Lower lobe of right lung (tissue), 2 donors: Measurements from ENCODE around the gene EGFLAM. TPM values are rescaled to one million over a fixed set of nuclear protein-coding genes. Genes with fewer than 3 reads are reported as not detected.

Experiments used
- ATAC-seq, 2 donors: fragments of 200-7000 bp; cut with Tn5 transposase; one replicate each; pipeline ENCODE4 v1.9.1; 2020 to 2022; ENCODE audit warnings: mild to moderate bottlenecking in 2 of 2, moderate library complexity in 2 of 2
- DNase-seq: peaks from one replicate; pipeline ENCODE4 v3.0.0-alpha.2; 2020
- H3K27ac ChIP-seq: fragments of 200-600 bp; one replicate; pipeline ENCODE4 v1.8.0; 2022
- H3K27me3 ChIP-seq: fragments of 200-600 bp; one replicate; pipeline ENCODE4 v1.8.0; 2022; ENCODE audit warnings: low read depth
- H3K36me3 ChIP-seq: fragments of 200-600 bp; one replicate; pipeline ENCODE4 v1.8.0; 2022; ENCODE audit warnings: mild to moderate bottlenecking
- H3K4me1 ChIP-seq: fragments of 200-600 bp; one replicate; pipeline ENCODE4 v1.8.0; 2022
- H3K4me3 ChIP-seq: fragments of 200-600 bp; one replicate; pipeline ENCODE4 v1.8.0; 2022; ENCODE audit warnings: mild to moderate bottlenecking
- H3K9me3 ChIP-seq: fragments of 200-600 bp; one replicate; pipeline ENCODE4 v1.8.0; 2022
- CTCF ChIP-seq: fragments of 200-600 bp; IDR thresholded peaks from one replicate; pipeline ENCODE4 v1.8.0; 2022; ENCODE audit warnings: antibody characterized with exemption, mild to moderate bottlenecking
- intact Hi-C: fragments of 100-400 bp; cut with DNase I; formaldehyde crosslinking; loops from one replicate; pipeline ENCODE4 v1.11.0; 2022
- total RNA-seq: library from RNA; stranded (reverse); fragmentation: NEBNext Ultra II Directional; extraction: Animal tissue kit (Norgen Biotek cat#: 25700); gene quantifications from one replicate; pipeline ENCODE4 v1.2.1, GENCODE V29; 2021
- donor health status: DM: no; HTN: yes; CAD: no; lungs with severe emphysema.

Gene EGFLAM
- total RNA-seq, 1 donor from 2014 or later = 2.4 TPM

GRCh38 chr5:38383701-38384100 is 125.3 kb downstream of the EGFLAM start:
- no peak for TF ChIP-seq CTCF
- H3K4me3 ChIP-seq = no peak overlapping the region
- intact Hi-C loops = no loop called here
- H3K4me1 ChIP-seq = no peaks in the 10 kb centered on the region
- peaks cover 9% of the 10 kb centered on the region for H3K27me3 ChIP-seq
- H3K27ac ChIP-seq = no peak overlapping the region
- no peaks in the 10 kb centered on the region for H3K9me3 ChIP-seq
- no peak for ATAC-seq
- DNase-seq = no peak
- H3K36me3 ChIP-seq = no peaks in the 10 kb centered on the region

- ATAC-seq (no peak), DNase-seq (no peak)
- H3K4me3 ChIP-seq = no peak overlapping the region
- TF ChIP-seq CTCF = no peak
- peaks cover 2% of the 10 kb centered on the region for H3K27me3 ChIP-seq
- no peaks in the 10 kb centered on the region for H3K9me3 ChIP-seq
- H3K4me1 ChIP-seq = no peaks in the 10 kb centered on the region
- H3K36me3 ChIP-seq = no peaks in the 10 kb centered on the region
- intact Hi-C loops = no loop called here
- no peak overlapping the region for H3K27ac ChIP-seq
Measured at GRCh38 chr5:38384396-38384795, 126.0 kb downstream of the EGFLAM start.

GRCh38 chr5:38387161-38387560 is 128.8 kb downstream of the EGFLAM start:
- H3K27ac ChIP-seq = no peak overlapping the region
- no peak for DNase-seq

GRCh38 chr5:38393636-38394035 is 135.3 kb downstream of the EGFLAM start:
- DNase-seq (no peak), ATAC-seq (no peak)
- no peaks in the 10 kb centered on the region for H3K9me3 ChIP-seq
- H3K36me3 ChIP-seq = no peaks in the 10 kb centered on the region
- intact Hi-C loops = no loop called here
- no peak overlapping the region for H3K27ac ChIP-seq
- no peaks in the 10 kb centered on the region for H3K4me1 ChIP-seq
- TF ChIP-seq CTCF = no peak
- no peak overlapping the region for H3K4me3 ChIP-seq
- H3K27me3 ChIP-seq = no peaks in the 10 kb centered on the region

More at GRCh38 chr5:38387161-38387560, 128.8 kb downstream of the EGFLAM start:
- TF ChIP-seq CTCF = no peak
- Histone ChIP-seq H3K9me3 (no peaks in the 10 kb centered on the region), H3K4me1 (no peaks in the 10 kb centered on the region), H3K27me3 (no peaks in the 10 kb centered on the region), H3K36me3 (no peaks in the 10 kb centered on the region), H3K4me3 (no peak overlapping the region)
- intact Hi-C loops = no loop called here
- ATAC-seq = no peak

GRCh38 chr5:38396766-38397165 is 138.4 kb downstream of the EGFLAM start:
- H3K4me3 ChIP-seq = no peak overlapping the region
- no peak for DNase-seq
- intact Hi-C loops = no loop called here
- peaks cover 4% of the 10 kb centered on the region for H3K27me3 ChIP-seq
- no peaks in the 10 kb centered on the region for H3K36me3 ChIP-seq
- H3K4me1 ChIP-seq = no peaks in the 10 kb centered on the region
- no peak overlapping the region for H3K27ac ChIP-seq
- no peak for ATAC-seq
- TF ChIP-seq CTCF = no peak
- H3K9me3 ChIP-seq = no peaks in the 10 kb centered on the region

- peak in 1 of 2 donors; percentile 32 for ATAC-seq
Measured at GRCh38 chr5:38400365-38400764, 142.0 kb downstream of the EGFLAM start.

More at GRCh38 chr5:38400365-38400764, 142.0 kb downstream of the EGFLAM start:
- no peaks in the 10 kb centered on the region for H3K36me3 ChIP-seq
- H3K4me1 ChIP-seq = no peaks in the 10 kb centered on the region
- no peak overlapping the region for H3K4me3 ChIP-seq
- H3K27me3 ChIP-seq = peaks cover 4% of the 10 kb centered on the region
- DNase-seq = no peak
- intact Hi-C loops = no loop called here
- H3K9me3 ChIP-seq = no peaks in the 10 kb centered on the region
- TF ChIP-seq CTCF = no peak
- no peak overlapping the region for H3K27ac ChIP-seq
